OCI-LY3 (cell line): Measurements from ENCODE around the gene GPR65.

Experiments used
- H2AFZ ChIP-seq: fragments of 200-600, 300-600 bp; shearing (Covaris generic); 2 replicates; pipeline ENCODE4 v1.6.0; 2014; ENCODE audit warnings: antibody characterized with exemption, low read depth, low read length
- H3K27ac ChIP-seq: fragments of 200-600, 300-600 bp; sonication (generic); 2 replicates; pipeline ENCODE4 v1.5.1; 2014; ENCODE audit warnings: mild to moderate bottlenecking, low read length, moderate library complexity, mixed read lengths
- H3K27me3 ChIP-seq: fragments of 200-600, 300-600 bp; sonication (generic); 2 replicates; pipeline ENCODE4 v1.6.1; 2014; ENCODE audit warnings: low read depth, low read length, mixed read lengths
- H3K36me3 ChIP-seq: fragments of 200-600, 300-600 bp; sonication (generic); replicated peaks from 2 replicates; pipeline ENCODE3; 2014; ENCODE audit warnings: low read depth, low read length, mixed read lengths
- H3K4me1 ChIP-seq: fragments of 300-600, 200-600 bp; sonication (generic); 2 replicates; pipeline ENCODE4 v1.6.1; 2014; ENCODE audit warnings: low read length, mixed read lengths
- H3K4me2 ChIP-seq: fragments of 200-600, 300-600 bp; sonication (generic); 2 replicates; pipeline ENCODE4 v1.6.1; 2014; ENCODE audit warnings: low read length, mixed read lengths
- H3K4me3 ChIP-seq: fragments of 300-600, 200-600 bp; sonication (generic); 2 replicates; pipeline ENCODE4 v1.5.1; 2014; ENCODE audit warnings: antibody characterized with exemption, mild to moderate bottlenecking, low read length, moderate library complexity
- H3K79me2 ChIP-seq: fragments of 300-600, 200-600 bp; shearing (Covaris generic); 2 replicates; pipeline ENCODE4 v1.6.1; 2014; ENCODE audit warnings: mild to moderate bottlenecking, low read length, mixed read lengths
- H3K9ac ChIP-seq: fragments of 300-600, 200-600 bp; shearing (Covaris generic); 2 replicates; pipeline ENCODE4 v1.6.0; 2014; ENCODE audit warnings: mild to moderate bottlenecking, low read length, moderate library complexity
- H3K9me3 ChIP-seq: fragments of 200-600, 300-600 bp; shearing (Covaris generic); 2 replicates; pipeline ENCODE4 v1.6.1; 2014; ENCODE audit warnings: low read length, mixed read lengths; ENCODE audit not compliant: insufficient read depth
- H4K20me1 ChIP-seq: fragments of 200-600, 300-600 bp; sonication (generic); 2 replicates; pipeline ENCODE4 v1.6.1; 2016; ENCODE audit warnings: low read length, mixed read lengths; ENCODE audit not compliant: insufficient read depth
- CTCF ChIP-seq: fragments of 200-600, 300-600 bp; sonication (generic); IDR thresholded peaks from 2 replicates; pipeline ENCODE4 v1.5.1; 2014; ENCODE audit warnings: antibody characterized with exemption, low read length, low read depth
- EZH2phosphoT487 ChIP-seq: fragments of 200-600 bp; shearing (Covaris generic); IDR thresholded peaks from 2 replicates; pipeline ENCODE4 v1.6.1; 2018; ENCODE audit warnings: antibody characterized with exemption, mixed run types, low read depth

GPR65 gene

GRCh38 chr14:88030892-88031291 is 26.0 kb downstream of the GPR65 start:
- no peak overlapping the region for H3K4me3 ChIP-seq
- H3K79me2 ChIP-seq, result no peaks in the 10 kb centered on the region
- TF ChIP-seq EZH2phosphoT487 (no peak), CTCF (no peak)
- H4K20me1 ChIP-seq, result no peaks in the 10 kb centered on the region
- no peak overlapping the region for H3K9ac ChIP-seq
- H3K4me1 ChIP-seq, result peaks cover 11% of the 10 kb centered on the region
- H3K9me3 ChIP-seq, result no peaks in the 10 kb centered on the region
- H3K36me3 ChIP-seq, result no peaks in the 10 kb centered on the region
- H2AFZ ChIP-seq, result no peak overlapping the region
- no peak overlapping the region for H3K27ac ChIP-seq
- H3K27me3 ChIP-seq, result no peaks in the 10 kb centered on the region
- no peak overlapping the region for H3K4me2 ChIP-seq

GRCh38 chr14:88032373-88032772 is 27.4 kb downstream of the GPR65 start:
- H2AFZ ChIP-seq, result no peak overlapping the region
- H4K20me1 ChIP-seq, result no peaks in the 10 kb centered on the region
- H3K36me3 ChIP-seq, result no peaks in the 10 kb centered on the region
- H3K27me3 ChIP-seq, result no peaks in the 10 kb centered on the region
- H3K4me1 ChIP-seq, result peaks cover 11% of the 10 kb centered on the region
- no peak overlapping the region for H3K27ac ChIP-seq
- no peak for TF ChIP-seq EZH2phosphoT487
- no peak for TF ChIP-seq CTCF
- H3K4me2 ChIP-seq, result no peak overlapping the region
- H3K9me3 ChIP-seq, result no peaks in the 10 kb centered on the region
- H3K9ac ChIP-seq, result no peak overlapping the region
- H3K79me2 ChIP-seq, result no peaks in the 10 kb centered on the region
- H3K4me3 ChIP-seq, result no peak overlapping the region

DNA sequence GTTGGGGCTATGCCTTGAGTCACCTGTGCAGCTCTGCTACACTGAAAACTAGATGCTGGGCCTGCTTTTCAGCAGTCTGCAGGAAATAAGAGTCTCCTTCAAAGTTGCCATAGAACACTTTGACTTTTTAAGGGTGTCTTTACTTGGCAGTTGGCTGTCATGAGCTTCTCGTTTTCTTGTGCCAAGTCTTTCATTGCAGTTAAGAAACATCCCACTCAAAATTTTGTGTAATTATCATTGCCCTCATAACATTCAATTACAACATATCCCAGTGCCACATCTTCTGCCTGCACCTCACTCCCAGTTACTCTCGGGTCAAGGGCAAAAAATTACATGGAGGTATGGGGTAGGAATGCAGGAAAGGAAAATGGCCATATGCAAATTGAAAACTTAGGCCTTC is 29.1 kb downstream of the GPR65 start:
- no peak overlapping the region for H3K27ac ChIP-seq
- H4K20me1 ChIP-seq, result no peaks in the 10 kb centered on the region
- no peak overlapping the region for H3K9ac ChIP-seq
- no peak overlapping the region for H2AFZ ChIP-seq
- no peak overlapping the region for H3K4me2 ChIP-seq
- H3K36me3 ChIP-seq, result no peaks in the 10 kb centered on the region
- H3K27me3 ChIP-seq, result peaks cover 8% of the 10 kb centered on the region; the same call in 1 of the 2 replicates
- H3K4me1 ChIP-seq, result peaks cover 11% of the 10 kb centered on the region
- H3K9me3 ChIP-seq, result no peaks in the 10 kb centered on the region
- TF ChIP-seq EZH2phosphoT487 (no peak), CTCF (no peak)
- H3K79me2 ChIP-seq, result no peaks in the 10 kb centered on the region
- H3K4me3 ChIP-seq, result no peak overlapping the region

- Histone ChIP-seq H3K9ac (no peak overlapping the region), H2AFZ (no peak overlapping the region), H3K4me3 (no peak overlapping the region), H3K4me2 (no peak overlapping the region), H3K9me3 (no peaks in the 10 kb centered on the region), H3K79me2 (no peaks in the 10 kb centered on the region), H4K20me1 (no peaks in the 10 kb centered on the region), H3K27ac (no peak overlapping the region), H3K36me3 (no peaks in the 10 kb centered on the region), H3K27me3 (peaks cover 30% of the 10 kb centered on the region), H3K4me1 (peaks cover 6% of the 10 kb centered on the region)
- no peak for TF ChIP-seq EZH2phosphoT487
- TF ChIP-seq CTCF, result no peak
Observed at GRCh38 chr14:88036422-88036821, 31.5 kb downstream of the GPR65 start.
